ENCODE measurements around the gene RBM28.

RBM28 gene

GRCh38 chr7:128343554-128344430, at the start of gene RBM28:
Gene RBM28 (minus strand): TSS chr7:128343908. CDS start chr7:128343793, 115 bp downstream.
- DNase-seq, result peak; percentile 93

DNA sequence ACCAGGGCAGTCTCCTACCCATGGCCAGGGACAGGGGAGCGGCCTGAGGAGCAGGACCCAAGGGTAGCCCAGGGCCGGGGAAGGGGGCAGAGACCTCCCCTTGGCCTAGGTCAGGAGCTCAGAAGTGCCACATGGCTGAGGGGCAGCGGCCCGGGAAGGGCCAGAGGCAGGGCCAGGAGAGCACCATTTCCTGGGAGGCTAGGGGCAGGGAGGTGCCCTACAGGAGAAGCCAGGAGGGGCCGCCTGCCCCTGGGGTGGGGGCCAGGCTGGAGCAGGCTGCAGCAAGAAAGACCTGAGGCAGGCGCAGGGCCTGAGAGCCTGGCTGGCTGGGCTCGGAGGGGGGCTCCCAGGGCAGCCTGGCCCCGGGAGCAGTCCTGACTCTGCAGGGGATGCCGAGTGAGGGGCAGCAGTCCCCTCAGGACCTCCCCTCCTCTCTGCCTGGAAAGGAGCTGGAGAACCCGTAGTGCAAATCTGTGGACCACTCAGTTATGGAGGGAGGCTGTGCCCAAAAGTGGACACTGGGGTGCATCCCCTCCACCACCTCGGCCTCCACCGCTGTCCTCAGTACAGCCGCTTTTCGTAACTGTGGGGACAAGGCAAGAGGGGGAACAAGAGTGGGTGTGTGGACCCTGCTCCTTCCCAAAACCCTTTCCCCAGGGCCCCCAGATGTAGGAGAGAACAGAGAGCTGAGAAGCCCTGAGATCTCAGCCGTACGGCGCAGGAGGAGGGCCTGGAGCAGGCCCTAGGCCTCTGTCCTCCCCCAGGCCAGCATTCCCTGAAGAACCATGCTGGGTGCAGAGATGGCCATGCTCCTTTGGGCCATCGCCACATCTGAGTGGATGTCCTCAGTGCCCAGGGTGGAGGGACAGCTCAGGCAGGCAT, 49.0 kb upstream of the RBM28 start:
- DNase-seq, result no peak

- no peak for DNase-seq
Observed at GRCh38 chr7:128391805-128392204, 48.1 kb upstream of the RBM28 start.

- DNase-seq, result no peak
Observed at GRCh38 chr7:128390871-128391565, 47.3 kb upstream of the RBM28 start.

- no peak for DNase-seq
Observed at GRCh38 chr7:128389618-128390329, 46.1 kb upstream of the RBM28 start.

- peak; percentile 71 for DNase-seq
Observed at GRCh38 chr7:128389085-128389617, 45.4 kb upstream of the RBM28 start.

GRCh38 chr7:128388145-128388485, 44.4 kb upstream of the RBM28 start:
- DNase-seq, result no peak

- peak; percentile 94 for DNase-seq
Observed at GRCh38 chr7:128387216-128388144, 43.8 kb upstream of the RBM28 start.

GRCh38 chr7:128385988-128386925, 42.5 kb upstream of the RBM28 start:
- no peak for DNase-seq

GRCh38 chr7:128384726-128385125, 41.0 kb upstream of the RBM28 start:
- no peak for DNase-seq

GRCh38 chr7:128383776-128384175, 40.1 kb upstream of the RBM28 start:
- DNase-seq, result peak; percentile 86

DNA sequence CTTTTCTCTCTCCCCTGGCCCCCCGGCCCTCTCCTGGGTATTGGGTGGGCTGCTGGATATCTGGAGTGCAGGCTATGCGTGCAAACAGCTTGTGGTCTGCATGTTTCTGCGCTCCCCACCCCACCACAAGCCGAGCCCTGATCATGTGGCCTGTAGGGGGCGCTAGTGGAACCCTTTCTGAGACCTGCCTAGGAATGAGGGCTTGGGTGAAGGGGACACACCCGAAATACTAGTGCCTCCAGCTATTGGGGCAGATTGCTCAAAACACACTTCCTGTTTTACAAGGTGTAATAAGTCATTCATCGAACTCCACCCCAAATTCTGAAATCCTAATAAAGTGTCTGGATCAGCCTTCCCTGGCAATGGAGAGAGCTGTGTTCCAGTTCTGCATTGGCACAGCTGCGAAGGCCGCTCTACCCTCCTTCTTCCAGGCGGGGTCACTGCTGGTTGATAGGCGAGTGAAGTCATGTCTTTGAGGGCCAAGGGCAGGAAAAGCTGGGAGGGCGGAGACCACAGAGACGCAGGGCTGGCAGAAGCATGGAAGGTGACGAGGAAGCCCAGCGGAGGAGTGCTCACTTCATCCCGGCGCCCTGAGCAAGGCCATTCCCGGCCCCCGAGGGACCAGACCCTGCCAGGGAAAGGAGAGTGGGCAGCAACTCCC, 37.6 kb upstream of the RBM28 start:
- peak; percentile 74 for DNase-seq

DNA sequence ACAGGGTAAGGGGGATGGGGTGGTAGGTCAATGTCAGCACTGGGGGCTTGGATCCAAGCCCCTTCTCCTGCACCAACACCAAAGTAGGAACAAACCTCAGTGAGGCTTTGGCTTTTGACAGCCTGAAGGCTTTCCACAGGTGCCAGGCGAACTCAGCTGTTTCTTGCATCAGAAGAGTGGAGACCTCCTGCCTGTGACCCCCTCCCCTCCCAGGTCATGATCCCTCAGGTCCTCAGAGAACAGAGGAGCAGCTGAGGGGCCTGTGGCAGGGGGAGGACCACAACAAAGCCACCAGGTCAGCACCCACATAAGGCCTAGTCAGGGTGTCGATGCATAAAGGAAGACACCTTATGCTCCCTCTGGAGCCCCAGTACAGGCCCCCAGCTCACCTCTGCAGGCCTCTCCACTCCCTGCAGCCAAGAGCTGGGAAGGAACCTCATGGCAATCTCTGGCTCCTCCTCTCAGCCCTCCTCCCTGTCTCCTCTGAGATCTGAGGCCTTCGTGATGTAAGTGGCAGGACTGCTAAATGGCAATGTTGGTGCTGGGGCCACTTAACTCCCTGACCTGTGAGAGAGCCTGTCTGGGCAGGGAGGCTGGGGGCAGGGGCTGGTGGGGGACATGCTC, 36.9 kb upstream of the RBM28 start:
- DNase-seq, result peak; percentile 80

- DNase-seq, result no peak
Observed at GRCh38 chr7:128379900-128380479, 36.3 kb upstream of the RBM28 start.

- peak; percentile 56 for DNase-seq
Observed at GRCh38 chr7:128378637-128379036, 34.9 kb upstream of the RBM28 start.

DNA sequence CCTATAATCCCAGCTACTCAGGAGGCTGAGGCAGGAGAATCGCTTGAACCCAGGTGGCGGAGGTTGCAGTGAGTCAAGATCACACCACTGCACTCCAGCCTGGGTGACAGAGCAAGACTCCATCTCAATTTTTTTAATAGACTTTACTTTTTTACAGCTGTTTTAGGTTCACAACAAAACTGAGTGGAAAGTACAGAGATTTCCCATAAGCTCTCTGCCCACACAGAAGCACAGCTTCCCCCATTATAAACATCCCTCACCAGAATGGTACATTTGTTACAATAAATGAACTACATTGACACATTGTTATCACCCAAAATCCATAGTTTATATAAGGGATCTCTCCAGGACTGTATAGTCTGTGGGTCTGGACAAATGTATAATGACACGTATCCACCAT, 32.4 kb upstream of the RBM28 start:
- no peak for DNase-seq

- no peak for DNase-seq
Observed at GRCh38 chr7:128374041-128374440, 30.3 kb upstream of the RBM28 start.

GRCh38 chr7:128373606-128374005, 29.9 kb upstream of the RBM28 start:
- no peak for DNase-seq

DNA sequence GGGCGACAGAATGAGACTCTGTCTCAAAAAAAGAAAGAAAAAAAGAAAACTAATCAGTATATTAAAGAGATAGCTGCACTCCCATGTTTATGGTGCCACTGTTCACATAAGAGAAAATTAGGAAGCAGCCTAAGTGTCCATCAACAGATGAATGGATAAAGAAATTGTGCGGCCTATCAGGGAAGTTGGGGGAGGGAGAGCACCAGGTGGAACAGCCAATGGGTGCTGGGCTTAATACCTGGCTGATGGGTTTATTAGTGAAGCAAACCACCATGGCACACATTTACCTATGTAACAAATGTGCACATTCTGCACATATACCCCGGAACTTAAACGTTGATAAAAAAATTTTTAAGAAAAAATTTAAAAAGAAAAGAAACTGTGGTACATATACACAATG, 26.8 kb upstream of the RBM28 start:
- DNase-seq, result no peak

Data from islet precursor cell (in vitro differentiated cells).